SHP77 (cell line): ENCODE results near the gene ZNF667.

Source experiments
- DNase-seq, 2 experiments: peaks; one replicate each; lab custom pipeline; 2025; lab: John Stamatoyannopoulos, UW

The ZNF667 gene

DNA sequence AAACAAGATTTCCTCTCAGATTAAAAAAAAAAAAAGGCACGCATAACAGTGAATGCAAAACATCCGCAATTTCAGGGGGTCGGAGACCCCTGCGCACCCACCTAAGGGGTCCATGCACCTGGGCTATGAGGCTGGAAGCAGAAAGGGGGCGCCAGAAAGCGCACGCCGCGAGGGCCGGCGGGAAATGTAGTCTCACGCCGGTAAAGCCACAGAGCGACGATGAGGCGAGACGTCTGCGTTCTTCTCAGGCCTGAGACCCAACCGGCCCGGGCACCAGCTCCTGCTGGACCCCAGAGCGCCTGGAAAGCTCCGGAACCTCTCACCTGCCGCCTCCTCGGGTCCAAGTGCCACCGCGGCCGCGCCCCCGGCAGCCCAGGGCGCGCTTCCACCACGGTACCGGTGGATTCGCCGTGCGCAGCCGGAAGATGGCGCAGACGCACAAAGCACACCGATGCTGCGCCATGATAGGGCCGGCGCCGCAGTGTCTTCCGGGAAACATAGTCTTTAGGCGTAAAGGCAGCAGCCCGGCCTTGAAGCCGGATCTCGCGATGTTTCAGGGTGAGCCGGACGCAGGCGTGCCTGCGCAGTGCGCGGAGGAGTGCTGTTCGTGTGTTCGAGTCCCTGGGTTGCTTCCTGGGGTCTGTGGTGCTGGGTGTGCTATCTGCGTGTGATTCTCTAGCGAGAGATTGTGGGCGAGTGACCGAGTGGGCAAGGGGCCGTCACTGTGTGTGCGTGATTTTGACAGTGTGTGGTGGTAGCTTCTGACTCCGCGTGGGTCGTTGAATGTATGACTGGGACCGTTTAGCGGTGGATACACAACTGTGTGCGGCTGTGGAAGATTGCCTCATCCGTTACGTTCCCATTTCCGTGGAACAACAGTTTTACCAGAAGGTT is 83.8 kb downstream of the ZNF667 start, which contains the start of gene ZNF582:
TSS of gene ZNF582 (minus strand) at position 416 of the 894 bp plus-strand sequence. CDS start 1,782 bp downstream, outside the sequence.
- peak; percentile 66 to 67 for DNase-seq
